Stomach (tissue), 4 donors: Measurements from ENCODE around the gene IFT25.

Experiments used
- POLR2A ChIP-seq, 4 donors: fragments of 450-650 bp; IDR thresholded peaks; one replicate each; pipeline ENCODE4 v1.6.1; 2016; ENCODE audit warnings: antibody characterized with exemption in 4 of 4, control low read depth in 2 of 4, mild to moderate bottlenecking in 1 of 4, moderate library complexity in 1 of 4
- POLR2AphosphoS5 ChIP-seq, 3 donors: sonication (generic); formaldehyde crosslinking; IDR thresholded peaks; one replicate each; pipeline ENCODE4 v1.6.1; 2016; ENCODE audit warnings: antibody characterized with exemption in 3 of 3
- TF ChIP-seq, protein P1 (sequence below), 7 experiments: fragments of 450-650 bp in 4 of 7; fragments of 200-600 bp in 3 of 7; sonication (generic) in 3 of 7; IDR thresholded peaks; one replicate each; pipeline ENCODE4 v1.5.1; 2016 to 2019; ENCODE audit warnings: antibody characterized with exemption in 7 of 7, control low read depth in 2 of 7, mild to moderate bottlenecking in 1 of 7

GRCh38 chr1:53934170-53934765, 11.2 kb downstream of the IFT25 start:
- TF ChIP-seq, protein P1, sequence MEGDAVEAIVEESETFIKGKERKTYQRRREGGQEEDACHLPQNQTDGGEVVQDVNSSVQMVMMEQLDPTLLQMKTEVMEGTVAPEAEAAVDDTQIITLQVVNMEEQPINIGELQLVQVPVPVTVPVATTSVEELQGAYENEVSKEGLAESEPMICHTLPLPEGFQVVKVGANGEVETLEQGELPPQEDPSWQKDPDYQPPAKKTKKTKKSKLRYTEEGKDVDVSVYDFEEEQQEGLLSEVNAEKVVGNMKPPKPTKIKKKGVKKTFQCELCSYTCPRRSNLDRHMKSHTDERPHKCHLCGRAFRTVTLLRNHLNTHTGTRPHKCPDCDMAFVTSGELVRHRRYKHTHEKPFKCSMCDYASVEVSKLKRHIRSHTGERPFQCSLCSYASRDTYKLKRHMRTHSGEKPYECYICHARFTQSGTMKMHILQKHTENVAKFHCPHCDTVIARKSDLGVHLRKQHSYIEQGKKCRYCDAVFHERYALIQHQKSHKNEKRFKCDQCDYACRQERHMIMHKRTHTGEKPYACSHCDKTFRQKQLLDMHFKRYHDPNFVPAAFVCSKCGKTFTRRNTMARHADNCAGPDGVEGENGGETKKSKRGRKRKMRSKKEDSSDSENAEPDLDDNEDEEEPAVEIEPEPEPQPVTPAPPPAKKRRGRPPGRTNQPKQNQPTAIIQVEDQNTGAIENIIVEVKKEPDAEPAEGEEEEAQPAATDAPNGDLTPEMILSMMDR (IDR thresholded peaks at IDR 0.05) = no peak
- TF ChIP-seq POLR2AphosphoS5 (IDR thresholded peaks at IDR 0.05) = no peak
- no peak for TF ChIP-seq POLR2A (IDR thresholded peaks at IDR 0.05)
